Thyroid gland (tissue), 4 donors: ENCODE data around the gene OSTM1.

ENCODE experiments used
- CTCF ChIP-seq, 6 experiments: fragments of 200-600 bp in 3 of 6; fragments of 450-650 bp in 3 of 6; sonication (generic) in 3 of 6; IDR thresholded peaks; one replicate each; pipeline ENCODE4 v1.5.1; 2016 to 2019; ENCODE audit warnings: antibody characterized with exemption in 6 of 6, mild to moderate bottlenecking in 2 of 6, inconsistent platforms in 1 of 6, moderate library complexity in 1 of 6
- POLR2A ChIP-seq, 2 donors: fragments of 450-650 bp; IDR thresholded peaks; one replicate each; pipeline ENCODE4 v1.6.1; 2017; ENCODE audit warnings: antibody characterized with exemption in 2 of 2, mild to moderate bottlenecking in 2 of 2, moderate library complexity in 1 of 2

GRCh38 chr6:108074057-108074358 lies 533 bp downstream of the OSTM1 start:
- TF ChIP-seq CTCF (IDR thresholded peaks at IDR 0.05) = no peak
- no peak for TF ChIP-seq POLR2A (IDR thresholded peaks at IDR 0.05)
